Cardiac fibroblast (primary cell): ENCODE results near the gene SLC30A7.

ENCODE experiments used
- DNase-seq, 2 donors: peaks; one replicate each; pipeline versions ENCODE4 v3.0.0 to v3.0.0-alpha.2; 2010; ENCODE audit warnings: low read depth in 2 of 2
- H3K4me3 ChIP-seq, 2 donors: replicated peaks in 1 of 2; 1 replicate in 1 of 2; 2 replicates in 1 of 2; pipeline ENCODE4 v1.5.1; 2011; ENCODE audit warnings: low read depth in 2 of 2, low read length in 2 of 2, mild to moderate bottlenecking in 2 of 2, moderate library complexity in 1 of 2
- CTCF ChIP-seq: IDR thresholded peaks from one replicate; pipeline ENCODE4 v1.5.1; 2011; ENCODE audit warnings: low read depth, mild to moderate bottlenecking, low read length, inconsistent platforms

The SLC30A7 gene

GRCh38 chr1:101008229-101008834 lies 112.4 kb downstream of the SLC30A7 start:
- TF ChIP-seq CTCF: no peak
- H3K4me3 ChIP-seq: no peak overlapping the region
- no peak for DNase-seq

DNA sequence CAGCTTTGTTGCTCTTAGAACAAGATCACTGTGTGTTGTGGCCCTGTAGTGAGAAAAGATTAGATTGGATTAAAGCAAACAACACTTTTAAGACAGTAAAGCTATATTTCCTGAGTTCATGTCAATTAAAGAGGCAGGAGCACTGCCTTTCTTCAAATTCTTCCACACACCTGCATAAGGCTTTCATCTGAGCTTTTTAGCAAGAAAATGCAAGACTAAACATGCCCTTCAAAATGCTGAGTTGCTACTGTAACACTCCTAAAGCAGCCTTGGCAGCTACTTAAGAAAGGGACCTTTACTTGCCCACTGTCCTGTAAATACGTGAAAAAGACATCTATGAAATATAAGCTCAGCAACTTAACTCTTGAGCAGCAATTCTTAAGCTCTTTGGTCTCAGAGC lies 117.9 kb downstream of the SLC30A7 start:
- no peak overlapping the region for H3K4me3 ChIP-seq
- no peak for TF ChIP-seq CTCF
- DNase-seq: no peak

DNA sequence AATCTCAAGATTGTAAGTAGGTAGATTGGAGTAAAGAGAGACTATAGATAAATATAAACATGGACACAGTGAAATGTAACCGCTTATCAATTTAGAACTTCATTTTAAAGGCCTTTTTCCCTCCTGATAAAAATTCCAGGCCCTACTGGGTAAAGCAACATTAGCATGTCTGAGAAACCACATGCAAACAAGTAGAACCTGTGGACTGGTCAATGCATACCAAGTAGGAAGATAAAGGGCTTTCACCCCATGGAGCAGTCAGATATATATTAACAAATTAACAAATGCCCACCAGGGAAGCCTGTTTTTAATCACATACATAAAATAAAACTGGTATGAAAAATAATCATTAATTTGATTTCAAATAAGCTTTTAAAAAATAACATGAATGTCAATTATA lies 121.6 kb downstream of the SLC30A7 start:
- TF ChIP-seq CTCF: no peak
- no peak overlapping the region for H3K4me3 ChIP-seq
- no peak for DNase-seq

DNA sequence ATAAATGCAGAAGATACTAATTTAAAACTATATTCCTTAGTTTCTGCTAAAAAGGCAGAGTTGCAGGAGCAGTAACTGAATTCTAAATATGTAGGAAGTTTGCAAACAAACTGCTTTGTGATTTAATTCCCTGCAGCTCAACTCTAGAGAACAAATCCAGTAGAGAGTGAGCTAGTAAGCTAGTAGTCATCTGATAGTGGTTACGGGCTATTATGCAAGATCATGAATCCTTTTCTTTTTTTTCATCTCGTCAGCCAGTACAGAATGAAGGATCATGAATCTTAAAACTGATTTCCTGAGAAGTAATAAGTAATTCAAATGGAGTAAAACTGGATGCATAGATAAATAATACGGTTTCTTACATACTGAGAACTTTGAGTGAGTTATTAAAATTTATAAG lies 126.4 kb downstream of the SLC30A7 start:
- TF ChIP-seq CTCF: no peak
- peak; percentile 66 to 80 for DNase-seq
- H3K4me3 ChIP-seq: no peak overlapping the region

- H3K4me3 ChIP-seq: peak overlapping the region; percentile 71 to 74
- TF ChIP-seq CTCF: no peak
- DNase-seq: peak in 1 of 2 donors; percentile 29
Observed at GRCh38 chr1:101025283-101025656, 129.4 kb downstream of the SLC30A7 start.

- peak within 1 kb of the TSS; percentile 71 to 74 for H3K4me3 ChIP-seq
- no peak for TF ChIP-seq CTCF
- DNase-seq: peak; percentile 93 to 95
Observed at GRCh38 chr1:101025657-101026429, 130.0 kb downstream of the SLC30A7 start, which contains the start of gene DPH5. Gene DPH5, minus strand, starts transcription at chr1:101025784. Its CDS starts 341 bp downstream, at chr1:101025443.
